Left kidney (tissue), 2 donors: Measurements from ENCODE around the gene DALRD3. TPM values are rescaled to one million over a fixed set of nuclear protein-coding genes. Genes with fewer than 3 reads are reported as not detected.

ENCODE experiments used
- DNase-seq: peaks from one replicate; pipeline ENCODE4 v3.0.0-alpha.2; 2013
- polyA plus RNA-seq: library from polyadenylated mRNA; unstranded; fragments of 120-200 nt; gene quantifications from one replicate; pipeline ENCODE4 v1.2.1, GENCODE V29; 2013; ENCODE audit not compliant: insufficient read length

Gene DALRD3
- polyA plus RNA-seq, 1 donor: 78.5 TPM

DNA sequence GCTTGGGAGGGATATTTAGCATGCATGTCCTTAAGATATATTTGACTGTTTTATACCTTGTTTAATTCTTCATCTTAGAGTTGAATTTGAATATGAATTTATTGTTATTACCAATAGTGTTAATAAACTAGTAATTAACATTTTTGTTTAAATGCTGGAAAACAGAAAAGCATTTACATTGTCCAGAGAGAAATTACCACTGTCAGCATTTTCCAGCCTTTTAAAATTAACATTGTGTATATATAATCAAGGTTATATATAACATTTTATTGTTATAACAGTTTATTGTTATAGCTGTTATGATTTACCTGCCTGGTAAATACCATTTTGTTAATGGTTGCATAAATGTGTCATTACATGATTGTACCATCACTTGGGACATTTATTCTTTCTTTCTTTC, 36.4 kb downstream of the DALRD3 start:
- DNase-seq: no peak

DNA sequence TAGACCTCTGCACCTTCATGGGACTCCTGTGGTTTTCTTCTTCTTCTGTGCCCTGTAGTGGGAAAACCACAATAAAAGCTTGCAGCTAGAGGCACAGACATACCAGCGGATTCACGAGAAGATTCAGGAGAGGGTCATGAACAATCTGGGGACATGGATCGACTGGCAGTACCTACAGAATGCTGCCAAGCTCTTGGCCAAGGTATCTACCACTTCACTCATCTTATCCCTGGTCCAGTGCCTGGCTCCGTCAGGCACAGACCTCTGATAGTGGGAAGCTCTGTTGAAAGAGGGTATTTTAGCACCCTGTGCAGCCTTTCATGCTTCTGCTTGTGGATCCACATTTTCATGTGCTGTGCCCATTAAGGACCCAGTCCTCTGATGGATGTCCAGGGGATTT, 38.1 kb downstream of the DALRD3 start:
- DNase-seq: no peak

- DNase-seq: no peak
Measured at GRCh38 chr3:48979451-48979850, 38.9 kb downstream of the DALRD3 start.

DNA sequence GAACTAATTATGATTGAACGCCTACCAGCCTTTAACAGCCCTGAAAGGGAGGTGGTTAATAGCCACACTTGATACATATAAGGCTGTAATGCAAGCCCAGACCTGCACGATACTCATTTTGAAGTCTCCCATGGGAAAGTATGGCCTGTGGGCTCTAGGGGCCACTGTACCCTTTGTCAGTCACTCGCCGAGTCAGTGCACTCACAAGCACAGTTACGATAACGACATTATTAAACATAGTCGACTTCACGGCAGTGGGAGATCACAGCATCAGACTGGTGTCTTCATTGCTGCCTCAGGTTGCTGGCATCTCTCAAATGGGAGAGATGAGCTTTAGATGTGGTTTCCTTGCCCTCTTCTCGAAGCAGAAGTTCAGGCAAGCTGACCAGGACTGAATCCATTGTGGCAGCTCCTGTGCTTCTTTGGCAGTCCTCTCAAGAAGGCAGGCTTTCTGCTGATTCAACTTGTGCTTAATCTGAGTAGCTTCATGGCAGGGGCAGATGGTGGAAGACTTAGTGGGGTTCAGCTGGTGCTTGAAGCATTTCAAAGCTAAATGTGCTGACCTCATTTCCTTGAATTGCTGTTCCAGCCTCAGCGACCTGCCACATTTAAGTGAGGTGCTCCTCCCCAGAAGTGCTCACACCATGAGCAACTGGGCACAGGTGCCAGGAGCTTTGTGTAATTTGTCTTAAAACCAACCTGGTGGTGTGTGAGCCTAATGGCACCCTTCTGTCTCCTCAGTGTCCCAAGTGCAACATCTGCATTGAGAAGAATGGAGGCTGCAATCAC, 44.1 kb downstream of the DALRD3 start:
- no peak for DNase-seq

GRCh38 chr3:48970586-48970985, 47.8 kb downstream of the DALRD3 start:
- no peak for DNase-seq

DNA sequence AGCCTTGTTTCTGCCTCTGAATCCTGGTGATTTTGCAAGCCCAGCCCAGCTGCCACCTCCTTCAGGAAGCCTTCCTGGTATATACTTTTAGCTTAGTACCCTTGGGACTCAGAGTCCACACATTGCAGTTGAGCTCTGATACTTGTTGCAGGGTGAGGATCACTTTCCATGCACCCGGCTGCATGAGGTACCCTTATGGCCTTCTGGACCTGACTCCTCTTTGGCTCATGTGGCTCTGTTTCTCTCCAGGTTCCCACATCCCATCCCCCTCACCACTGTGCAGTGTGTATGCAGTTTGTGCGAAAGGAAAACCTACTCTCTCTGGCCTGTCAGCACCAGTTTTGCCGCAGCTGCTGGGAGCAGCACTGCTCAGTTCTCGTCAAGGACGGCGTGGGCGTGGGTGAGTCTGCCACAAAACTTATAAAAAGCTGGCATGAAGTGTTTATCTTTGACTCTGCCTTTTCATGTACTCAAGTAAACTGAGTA, 51.5 kb downstream of the DALRD3 start:
- no peak for DNase-seq

DNA sequence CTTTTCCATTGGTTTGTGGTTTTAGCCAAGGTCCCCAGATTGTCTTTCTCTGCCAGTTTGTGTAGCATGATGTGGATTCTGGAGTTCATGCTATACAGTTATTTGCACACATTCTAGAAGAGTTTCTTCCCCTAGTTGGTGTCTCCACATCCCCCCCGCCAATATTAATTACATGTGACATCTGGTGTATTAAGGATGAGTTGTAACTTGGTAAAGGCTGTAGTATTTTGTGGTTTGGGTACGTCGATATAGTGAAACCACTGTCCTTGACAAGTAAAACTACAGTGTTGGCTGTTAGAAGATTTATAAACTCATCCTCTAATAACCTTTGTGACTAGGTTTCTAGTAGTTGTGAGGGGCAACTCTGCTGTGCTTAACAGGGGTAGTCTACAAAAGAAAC, 52.0 kb downstream of the DALRD3 start:
- no peak for DNase-seq

Other genes starting within 250 kb of the DALRD3 start
- gene PRKAR2A, start 170.7 kb downstream of the DALRD3 start, polyA plus RNA-seq: 47.8 TPM
- 20.9 TPM for gene SLC25A20, start 119.7 kb downstream of the DALRD3 start, polyA plus RNA-seq
- gene ARIH2, start 99.7 kb downstream of the DALRD3 start, polyA plus RNA-seq: 112 TPM
- gene P4HTM, start 28.3 kb downstream of the DALRD3 start, polyA plus RNA-seq: 42.0 TPM
- 214 TPM for gene WDR6, start 11.2 kb downstream of the DALRD3 start, polyA plus RNA-seq
- 50.2 TPM for gene NDUFAF3, start 3.5 kb upstream of the DALRD3 start, polyA plus RNA-seq
- gene IMPDH2, start 10.8 kb upstream of the DALRD3 start, polyA plus RNA-seq: 217 TPM
- 97.6 TPM for gene QRICH1, start 75.5 kb upstream of the DALRD3 start, polyA plus RNA-seq
- gene QARS1, start 86.2 kb upstream of the DALRD3 start, polyA plus RNA-seq: 315 TPM
- gene USP19, start 102.2 kb upstream of the DALRD3 start, polyA plus RNA-seq: 56.3 TPM
- 435 TPM for gene LAMB2, start 114.5 kb upstream of the DALRD3 start, polyA plus RNA-seq
- gene CCDC71, start 147.8 kb upstream of the DALRD3 start, polyA plus RNA-seq: 21.0 TPM
- 41.1 TPM for gene KLHDC8B, start 153.0 kb upstream of the DALRD3 start, polyA plus RNA-seq